Keratinocyte (primary cell): ENCODE data around the gene UGT8. TPM values are rescaled to one million over a fixed set of nuclear protein-coding genes. Genes with fewer than 3 reads are reported as not detected.
"Not testable (repeated sequence)": the region's sequence is repeated elsewhere in the genome, so short reads cannot be mapped to it uniquely, and the experiment has no call there.

Experiments
- DNase-seq: peaks from one replicate; pipeline ENCODE4 v3.0.0-alpha.2; 2011; ENCODE audit warnings: low read depth, missing footprints, low spot score
- FAIRE-seq: peaks from 2 replicates; lab custom pipeline; 2011; peaks lifted over from hg19 to GRCh38; lab: Jason Lieb, UNC
- H2AFZ ChIP-seq: 2 replicates; pipeline ENCODE4 v1.6.0; 2012; ENCODE audit warnings: low read length, control low read depth, inconsistent platforms; ENCODE audit not compliant: control insufficient read depth
- H3K27ac ChIP-seq: 2 replicates; pipeline ENCODE4 v1.5.1; 2011; ENCODE audit warnings: low read length; ENCODE audit not compliant: control insufficient read depth, insufficient read depth
- H3K27me3 ChIP-seq: 3 replicates; pipeline ENCODE4 v1.6.0; 2011; ENCODE audit warnings: low read length; ENCODE audit not compliant: control insufficient read depth, insufficient read depth; ENCODE audit errors: extremely low read depth
- H3K36me3 ChIP-seq, 2 experiments: 2 replicates in 1 of 2; 3 replicates in 1 of 2; pipeline ENCODE4 v1.5.1; 2011; ENCODE audit warnings: low read length in 2 of 2, mild to moderate bottlenecking in 1 of 2; ENCODE audit not compliant: control insufficient read depth in 2 of 2, insufficient read depth in 2 of 2; ENCODE audit errors: extremely low read depth in 1 of 2
- H3K4me1 ChIP-seq: 3 replicates; pipeline ENCODE4 v1.5.1; 2011; ENCODE audit warnings: low read length; ENCODE audit not compliant: control insufficient read depth, insufficient read depth; ENCODE audit errors: extremely low read depth
- H3K4me2 ChIP-seq: 3 replicates; pipeline ENCODE4 v1.6.0; 2011; ENCODE audit warnings: low read depth, low read length; ENCODE audit not compliant: control insufficient read depth, insufficient read depth; ENCODE audit errors: extremely low read depth
- H3K4me3 ChIP-seq, 3 experiments: fragments of 200-600 bp in 1 of 3; sonication (generic) in 1 of 3; 2 replicates in 2 of 3; 3 replicates in 1 of 3; pipeline ENCODE4 v1.5.1; 2011 to 2016; ENCODE audit warnings: low read length in 3 of 3, mild to moderate bottlenecking in 3 of 3, control low read depth in 2 of 3, inconsistent platforms in 1 of 3, low read depth in 1 of 3, mixed read lengths in 1 of 3, mixed run types in 1 of 3, moderate library complexity in 1 of 3; ENCODE audit not compliant: control insufficient read depth in 2 of 3, insufficient read depth in 2 of 3; ENCODE audit errors: extremely low read depth in 1 of 3
- H3K79me2 ChIP-seq: 2 replicates; pipeline ENCODE4 v1.6.0; 2012; ENCODE audit warnings: low read length; ENCODE audit not compliant: control insufficient read depth, insufficient read depth
- H3K9ac ChIP-seq: 3 replicates; pipeline ENCODE4 v1.6.0; 2011; ENCODE audit warnings: low read length; ENCODE audit not compliant: control insufficient read depth, insufficient read depth; ENCODE audit errors: extremely low read depth
- H3K9me1 ChIP-seq: 3 replicates; pipeline ENCODE4 v1.6.0; 2011; ENCODE audit warnings: low read length; ENCODE audit not compliant: control insufficient read depth, insufficient read depth; ENCODE audit errors: extremely low read depth
- H3K9me3 ChIP-seq: 2 replicates; pipeline ENCODE4 v1.5.1; 2012; ENCODE audit warnings: low read depth, low read length; ENCODE audit not compliant: control insufficient read depth
- H4K20me1 ChIP-seq: 3 replicates; pipeline ENCODE4 v1.6.0; 2011; ENCODE audit warnings: low read length; ENCODE audit not compliant: control insufficient read depth, insufficient read depth; ENCODE audit errors: extremely low read depth
- EZH2 ChIP-seq: IDR thresholded peaks from one replicate; pipeline ENCODE4 v1.6.1; 2012; ENCODE audit warnings: inconsistent platforms, mild to moderate bottlenecking, low read length, moderate library complexity
- dilution Hi-C: fragments of 300-500 bp; cut with MboI; formaldehyde crosslinking; loops from one replicate; pipeline ENCODE4 v1.7.0; 2020; ENCODE audit warnings: low sequenced_read_pairs; ENCODE audit not compliant: extremely low pct_ligation_motif_present
- polyA plus RNA-seq, 5 experiments: library from polyadenylated mRNA; depleted of rRNA in 3 of 5; stranded (reverse) in 3 of 5; stranded (forward) in 1 of 5; unstranded in 1 of 5; fragments of >200 nt; gene quantifications; 1 replicate in 1 of 5; 2 replicates in 3 of 5; 3 replicates in 1 of 5; pipeline versions ENCODE4 v1.2.1 to v1.2.3, GENCODE V29; 2011 to 2012; ENCODE audit warnings: missing spikeins in 2 of 5, low read depth in 1 of 5, low replicate concordance in 1 of 5
- TF ChIP-seq, protein P1 (sequence below), 3 experiments: IDR thresholded peaks in 1 of 3; conservative IDR thresholded peaks in 1 of 3; optimal IDR thresholded peaks in 1 of 3; 2 replicates in 2 of 3; 3 replicates in 1 of 3; pipeline versions ENCODE3 to v1.5.1; 2011; ENCODE audit warnings: low read length in 3 of 3, mild to moderate bottlenecking in 3 of 3, moderate library complexity in 2 of 3, control low read depth in 1 of 3, inconsistent platforms in 1 of 3; ENCODE audit not compliant: insufficient read depth in 2 of 3; ENCODE audit errors: extremely low read depth in 1 of 3

The UGT8 gene
- polyA plus RNA-seq, 1 donor (not counting 4 experiments of a cell fraction or from before 2014, with no cell fraction given) = 1.7 TPM

- no peaks in the 10 kb centered on the region for H3K27me3 ChIP-seq
- H3K36me3 ChIP-seq = no peaks in the 10 kb centered on the region
- dilution Hi-C loops = no loop called here
- DNase-seq (no peak), FAIRE-seq (no peak)
- H3K79me2 ChIP-seq = no peaks in the 10 kb centered on the region
- no peaks in the 10 kb centered on the region for H3K4me1 ChIP-seq
- no peaks in the 10 kb centered on the region for H4K20me1 ChIP-seq
- no peak for TF ChIP-seq EZH2
- TF ChIP-seq, protein P1, sequence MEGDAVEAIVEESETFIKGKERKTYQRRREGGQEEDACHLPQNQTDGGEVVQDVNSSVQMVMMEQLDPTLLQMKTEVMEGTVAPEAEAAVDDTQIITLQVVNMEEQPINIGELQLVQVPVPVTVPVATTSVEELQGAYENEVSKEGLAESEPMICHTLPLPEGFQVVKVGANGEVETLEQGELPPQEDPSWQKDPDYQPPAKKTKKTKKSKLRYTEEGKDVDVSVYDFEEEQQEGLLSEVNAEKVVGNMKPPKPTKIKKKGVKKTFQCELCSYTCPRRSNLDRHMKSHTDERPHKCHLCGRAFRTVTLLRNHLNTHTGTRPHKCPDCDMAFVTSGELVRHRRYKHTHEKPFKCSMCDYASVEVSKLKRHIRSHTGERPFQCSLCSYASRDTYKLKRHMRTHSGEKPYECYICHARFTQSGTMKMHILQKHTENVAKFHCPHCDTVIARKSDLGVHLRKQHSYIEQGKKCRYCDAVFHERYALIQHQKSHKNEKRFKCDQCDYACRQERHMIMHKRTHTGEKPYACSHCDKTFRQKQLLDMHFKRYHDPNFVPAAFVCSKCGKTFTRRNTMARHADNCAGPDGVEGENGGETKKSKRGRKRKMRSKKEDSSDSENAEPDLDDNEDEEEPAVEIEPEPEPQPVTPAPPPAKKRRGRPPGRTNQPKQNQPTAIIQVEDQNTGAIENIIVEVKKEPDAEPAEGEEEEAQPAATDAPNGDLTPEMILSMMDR (optimal IDR thresholded peaks at IDR 0.05 in 1 of 3, IDR thresholded peaks at IDR 0.05 in 1 of 3, conservative IDR thresholded peaks at IDR 0.05 in 1 of 3; ENCODE audit: extremely low read depth in 1 of 3, insufficient read depth in 2 of 3, low read length in 3 of 3) = no peak
- no peaks in the 10 kb centered on the region for H3K9me3 ChIP-seq
- H3K9ac ChIP-seq = no peak overlapping the region
- H3K27ac ChIP-seq = no peak overlapping the region
- no peaks in the 10 kb centered on the region for H3K9me1 ChIP-seq
- no peak overlapping the region for H3K4me3 ChIP-seq
- H2AFZ ChIP-seq = no peak overlapping the region
- H3K4me2 ChIP-seq = no peak overlapping the region
Observed at GRCh38 chr4:114613560-114613959, 15.0 kb downstream of the UGT8 start.

GRCh38 chr4:114615435-114615834, 16.8 kb downstream of the UGT8 start:
- Histone ChIP-seq H3K27me3 (no peaks in the 10 kb centered on the region), H3K9me3 (no peaks in the 10 kb centered on the region), H3K9me1 (no peaks in the 10 kb centered on the region), H3K4me2 (no peak overlapping the region), H3K4me3 (no peak overlapping the region), H3K36me3 (no peaks in the 10 kb centered on the region), H3K27ac (no peak overlapping the region), H3K4me1 (no peaks in the 10 kb centered on the region), H3K79me2 (no peaks in the 10 kb centered on the region), H4K20me1 (no peaks in the 10 kb centered on the region), H3K9ac (no peak overlapping the region), H2AFZ (no peak overlapping the region)
- dilution Hi-C loops = no loop called here
- TF ChIP-seq, protein P1 (optimal IDR thresholded peaks at IDR 0.05 in 1 of 3, IDR thresholded peaks at IDR 0.05 in 1 of 3, conservative IDR thresholded peaks at IDR 0.05 in 1 of 3; ENCODE audit: extremely low read depth in 1 of 3, insufficient read depth in 2 of 3, low read length in 3 of 3) = no peak
- no peak for TF ChIP-seq EZH2
- FAIRE-seq = no peak
- DNase-seq = no peak

GRCh38 chr4:114616036-114616435, 17.4 kb downstream of the UGT8 start:
- H3K4me1 ChIP-seq, dilution Hi-C loops, H2AFZ ChIP-seq, H3K79me2 ChIP-seq, H3K36me3 ChIP-seq, H3K4me3 ChIP-seq, H3K4me2 ChIP-seq, H3K27me3 ChIP-seq, H3K9ac ChIP-seq, H3K9me3 ChIP-seq, H4K20me1 ChIP-seq, DNase-seq, FAIRE-seq, H3K27ac ChIP-seq, H3K9me1 ChIP-seq: not testable (repeated sequence)
